Bronchial epithelial cell (primary cell): ENCODE data around the gene DAB1. TPM values are rescaled to one million over a fixed set of nuclear protein-coding genes. Genes with fewer than 3 reads are reported as not detected.
A peak's percentile ranks its signal among the peaks of the same experiment; 100 is the strongest.

ENCODE experiments used
- DNase-seq: peaks from one replicate; pipeline ENCODE4 v3.0.0-alpha.2; 2010; ENCODE audit warnings: low read depth
- FAIRE-seq: peaks from 2 replicates; lab custom pipeline; 2011; peaks lifted over from hg19 to GRCh38; lab: Jason Lieb, UNC
- H3K27me3 ChIP-seq: 2 replicates; pipeline ENCODE4 v1.5.1; 2011; ENCODE audit warnings: low read length; ENCODE audit not compliant: control insufficient read depth, insufficient read depth
- H3K36me3 ChIP-seq: 2 replicates; pipeline ENCODE4 v1.5.1; 2011; ENCODE audit warnings: low read length; ENCODE audit not compliant: control insufficient read depth, insufficient read depth
- H3K4me3 ChIP-seq: 2 replicates; pipeline ENCODE4 v1.5.1; 2011; ENCODE audit warnings: mild to moderate bottlenecking, low read depth, low read length, control low read depth
- total RNA-seq: library from RNA; depleted of rRNA; stranded (reverse); fragments of >200 nt; gene quantifications from 2 replicates; pipeline ENCODE4 v1.2.1, GENCODE V29; 2014
- TF ChIP-seq, protein P1 (sequence below): IDR thresholded peaks from 2 replicates; pipeline ENCODE4 v1.5.1; 2011; ENCODE audit warnings: mild to moderate bottlenecking, moderate library complexity, low read length, control low read depth, inconsistent platforms; ENCODE audit not compliant: insufficient read depth, severe bottlenecking

The DAB1 gene
- total RNA-seq, 1 donor from 2014 or later = not detected

DNA sequence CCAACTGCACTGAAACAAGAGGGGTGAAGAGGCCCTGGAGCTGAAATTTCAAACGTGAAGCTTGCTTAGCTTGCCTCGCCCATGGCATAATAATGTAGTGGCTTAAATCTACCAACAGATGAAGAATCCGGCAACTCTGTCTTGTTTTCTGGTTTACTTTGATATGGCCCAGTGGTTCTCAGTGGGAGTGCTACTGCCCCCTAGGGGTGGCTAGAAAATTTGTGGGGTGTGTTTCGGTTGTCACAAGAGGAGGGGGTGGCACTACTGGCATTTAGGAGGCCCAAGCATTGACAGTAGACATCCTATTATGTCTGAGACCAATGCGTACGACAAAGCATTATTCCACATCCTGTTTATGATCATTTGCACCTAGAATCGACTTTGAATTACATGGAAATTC lies 406.1 kb downstream of the DAB1 start:
- TF ChIP-seq, protein P1, sequence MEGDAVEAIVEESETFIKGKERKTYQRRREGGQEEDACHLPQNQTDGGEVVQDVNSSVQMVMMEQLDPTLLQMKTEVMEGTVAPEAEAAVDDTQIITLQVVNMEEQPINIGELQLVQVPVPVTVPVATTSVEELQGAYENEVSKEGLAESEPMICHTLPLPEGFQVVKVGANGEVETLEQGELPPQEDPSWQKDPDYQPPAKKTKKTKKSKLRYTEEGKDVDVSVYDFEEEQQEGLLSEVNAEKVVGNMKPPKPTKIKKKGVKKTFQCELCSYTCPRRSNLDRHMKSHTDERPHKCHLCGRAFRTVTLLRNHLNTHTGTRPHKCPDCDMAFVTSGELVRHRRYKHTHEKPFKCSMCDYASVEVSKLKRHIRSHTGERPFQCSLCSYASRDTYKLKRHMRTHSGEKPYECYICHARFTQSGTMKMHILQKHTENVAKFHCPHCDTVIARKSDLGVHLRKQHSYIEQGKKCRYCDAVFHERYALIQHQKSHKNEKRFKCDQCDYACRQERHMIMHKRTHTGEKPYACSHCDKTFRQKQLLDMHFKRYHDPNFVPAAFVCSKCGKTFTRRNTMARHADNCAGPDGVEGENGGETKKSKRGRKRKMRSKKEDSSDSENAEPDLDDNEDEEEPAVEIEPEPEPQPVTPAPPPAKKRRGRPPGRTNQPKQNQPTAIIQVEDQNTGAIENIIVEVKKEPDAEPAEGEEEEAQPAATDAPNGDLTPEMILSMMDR = peak; percentile 27
- DNase-seq (no peak), FAIRE-seq (no peak)

DNA sequence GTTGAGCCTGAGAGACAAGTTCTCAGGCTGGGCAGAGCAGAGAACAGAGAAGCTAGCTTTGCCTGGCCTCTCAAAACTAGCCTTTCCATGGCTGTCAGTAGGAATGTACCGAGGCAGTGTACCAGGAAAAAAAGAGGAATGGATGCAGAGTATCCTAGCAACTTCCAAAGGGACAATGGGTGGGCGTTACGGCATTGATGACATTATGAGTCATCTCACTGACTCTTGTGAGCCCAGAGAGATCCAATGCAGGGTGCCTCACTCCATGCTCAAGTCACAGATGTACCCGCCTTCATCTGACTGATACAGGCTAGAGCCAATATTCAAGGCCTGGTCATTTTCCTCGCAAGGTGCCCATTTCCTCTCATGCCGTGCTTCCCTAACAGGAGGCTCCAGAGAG lies 406.7 kb downstream of the DAB1 start:
- Histone ChIP-seq H3K36me3 (no peaks in the 10 kb centered on the region), H3K27me3 (no peaks in the 10 kb centered on the region), H3K4me3 (no peak overlapping the region)
- TF ChIP-seq, protein P1 = no peak
- DNase-seq (peak; percentile 12), FAIRE-seq (no peak)

More for the DNA sequence above, 406.1 kb downstream of the DAB1 start:
- H3K4me3 ChIP-seq = no peak overlapping the region
- no peaks in the 10 kb centered on the region for H3K27me3 ChIP-seq
- no peaks in the 10 kb centered on the region for H3K36me3 ChIP-seq

DNA sequence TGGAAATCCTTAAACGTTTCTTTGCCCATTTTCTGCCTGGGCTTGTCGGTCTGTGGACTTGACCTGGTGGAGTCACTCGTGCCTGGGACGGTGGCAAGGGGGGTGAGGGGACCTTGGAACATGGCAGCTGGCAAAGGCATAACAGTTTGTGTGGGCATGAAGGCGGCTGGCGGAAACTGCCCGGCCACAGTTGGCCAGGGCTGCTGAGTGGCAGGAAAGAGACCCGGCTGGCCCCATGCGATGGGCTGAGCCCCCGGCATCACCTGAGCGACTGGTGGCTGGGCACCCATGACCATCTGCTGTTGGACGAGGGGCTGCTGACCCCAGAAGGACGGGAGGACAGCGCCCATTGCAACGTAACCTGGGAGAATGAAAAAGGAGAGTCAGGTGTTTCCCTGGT lies 408.8 kb downstream of the DAB1 start:
- no peak for DNase-seq
- H3K4me3 ChIP-seq = no peak overlapping the region
- TF ChIP-seq, protein P1 = no peak
- H3K36me3 ChIP-seq = no peaks in the 10 kb centered on the region
- no peaks in the 10 kb centered on the region for H3K27me3 ChIP-seq
- no peak for FAIRE-seq

DNA sequence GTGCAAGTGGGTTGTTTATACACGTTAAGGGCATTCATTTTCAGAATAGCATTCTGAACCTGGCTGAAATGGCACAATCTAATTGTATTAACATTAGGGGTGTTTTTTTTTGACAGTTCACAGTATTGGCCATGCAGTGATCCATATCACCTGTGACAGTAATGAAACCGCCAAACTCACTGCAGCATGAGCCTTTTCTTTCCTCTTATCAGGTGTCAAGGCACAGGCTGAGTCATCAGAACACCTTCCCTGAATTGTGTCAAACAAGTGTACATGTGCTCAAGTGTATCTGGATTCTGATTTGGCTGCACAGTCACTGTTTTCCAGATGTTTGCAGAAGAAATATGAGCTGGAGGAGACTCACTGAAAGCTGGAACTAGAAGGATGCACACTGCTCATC lies 410.3 kb downstream of the DAB1 start:
- Histone ChIP-seq H3K36me3 (no peaks in the 10 kb centered on the region), H3K4me3 (no peak overlapping the region), H3K27me3 (no peaks in the 10 kb centered on the region)
- DNase-seq = peak; percentile 33
- TF ChIP-seq, protein P1 = no peak
- FAIRE-seq = no peak

DNA sequence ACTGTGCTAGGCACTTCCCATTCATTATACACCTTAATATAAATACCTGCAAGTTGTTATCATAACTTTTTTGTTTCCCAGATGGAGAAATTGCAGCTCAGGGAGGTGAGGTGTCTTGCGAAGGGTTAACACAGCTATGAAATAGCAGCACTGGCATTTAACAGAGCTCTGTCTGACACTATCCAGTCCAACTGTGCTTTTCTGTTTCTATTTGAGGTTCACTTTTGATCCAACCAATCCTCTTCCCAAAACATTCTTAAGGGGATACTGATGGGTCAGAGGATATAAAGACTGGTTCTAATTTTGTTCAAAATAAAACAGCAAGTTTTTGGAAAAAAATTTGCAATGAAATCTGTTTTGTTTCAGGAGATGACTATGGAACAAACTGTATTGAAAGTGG lies 411.5 kb downstream of the DAB1 start:
- TF ChIP-seq, protein P1 = no peak
- Histone ChIP-seq H3K27me3 (no peaks in the 10 kb centered on the region), H3K36me3 (no peaks in the 10 kb centered on the region), H3K4me3 (no peak overlapping the region)
- FAIRE-seq (no peak), DNase-seq (no peak)

DNA sequence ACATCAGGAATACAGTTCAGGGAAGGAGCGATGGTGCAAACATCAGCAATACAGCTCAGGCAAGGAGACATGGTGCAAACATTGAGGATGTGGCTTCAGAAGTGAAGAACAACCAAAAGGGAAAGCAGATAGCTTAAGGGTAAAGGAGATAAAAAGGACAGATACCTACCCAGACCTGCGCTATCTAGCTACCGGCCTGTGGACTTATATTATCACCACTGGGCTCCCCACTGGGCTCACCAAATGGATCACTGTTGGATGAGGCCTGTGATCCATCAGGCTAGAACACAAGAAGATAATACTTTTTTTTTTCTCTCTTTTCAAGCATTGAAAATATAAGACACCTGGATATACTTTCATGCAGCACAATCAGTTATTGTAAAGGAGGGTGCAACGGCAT lies 413.3 kb downstream of the DAB1 start:
- TF ChIP-seq, protein P1 = no peak
- FAIRE-seq = no peak

More for the DNA sequence above, 413.3 kb downstream of the DAB1 start:
- Histone ChIP-seq H3K4me3 (no peak overlapping the region), H3K27me3 (no peaks in the 10 kb centered on the region), H3K36me3 (no peaks in the 10 kb centered on the region)
- DNase-seq = no peak
